WTC11 (cell line): ENCODE data around the gene IFNLR1.

ENCODE experiments used
- CBFB ChIP-seq: sonication (generic); formaldehyde crosslinking; IDR thresholded peaks from 2 replicates; pipeline ENCODE4 v1.8.1; 2022; ENCODE audit warnings: mild to moderate bottlenecking, low read depth, missing genetic modification reagents
- CREB1 ChIP-seq: sonication (generic); formaldehyde crosslinking; IDR thresholded peaks from 2 replicates; pipeline ENCODE4 v1.8.0; 2023; ENCODE audit warnings: mild to moderate bottlenecking, missing genetic modification reagents
- CREM ChIP-seq: sonication (generic); formaldehyde crosslinking; IDR thresholded peaks from 2 replicates; pipeline ENCODE4 v1.8.1; 2022; ENCODE audit warnings: mild to moderate bottlenecking, missing genetic modification reagents, moderate library complexity
- KAT7 ChIP-seq: sonication (generic); formaldehyde crosslinking; IDR thresholded peaks from 2 replicates; pipeline ENCODE4 v1.8.1; 2023; ENCODE audit warnings: missing genetic modification reagents, mild to moderate bottlenecking, borderline replicate concordance
- MYBL2 ChIP-seq: sonication (generic); formaldehyde crosslinking; IDR thresholded peaks from 2 replicates; pipeline ENCODE4 v1.8.1; 2023; ENCODE audit warnings: mild to moderate bottlenecking, moderate library complexity, missing genetic modification reagents
- PRRX2 ChIP-seq: fragments of 250-450 bp; sonication (Bioruptor Pico); IDR thresholded peaks from 2 replicates; pipeline ENCODE4 v1.8.0; 2021; ENCODE audit warnings: mild to moderate bottlenecking
- SMAD4 ChIP-seq: sonication (generic); formaldehyde crosslinking; IDR thresholded peaks from 2 replicates; pipeline ENCODE4 v1.8.0; 2022; ENCODE audit warnings: mild to moderate bottlenecking, missing genetic modification reagents
- TCF7 ChIP-seq: sonication (generic); formaldehyde crosslinking; IDR thresholded peaks from 2 replicates; pipeline ENCODE4 v1.8.0; 2022; ENCODE audit warnings: mild to moderate bottlenecking, low read depth, missing genetic modification reagents, moderate library complexity
- TF ChIP-seq, protein P1 (sequence below): fragments of 200-600 bp; IDR thresholded peaks from 2 replicates; pipeline ENCODE4 v1.8.0; 2022; ENCODE audit warnings: antibody characterized with exemption
- TF ChIP-seq, protein P2 (sequence below): sonication (generic); formaldehyde crosslinking; IDR thresholded peaks from 2 replicates; pipeline ENCODE4 v1.8.1; 2023; ENCODE audit warnings: mild to moderate bottlenecking, missing genetic modification reagents, moderate library complexity
- TF ChIP-seq, protein P3 (sequence below): sonication (generic); formaldehyde crosslinking; IDR thresholded peaks from 2 replicates; pipeline ENCODE4 v1.8.0; 2022; ENCODE audit warnings: mild to moderate bottlenecking, missing genetic modification reagents

DNA sequence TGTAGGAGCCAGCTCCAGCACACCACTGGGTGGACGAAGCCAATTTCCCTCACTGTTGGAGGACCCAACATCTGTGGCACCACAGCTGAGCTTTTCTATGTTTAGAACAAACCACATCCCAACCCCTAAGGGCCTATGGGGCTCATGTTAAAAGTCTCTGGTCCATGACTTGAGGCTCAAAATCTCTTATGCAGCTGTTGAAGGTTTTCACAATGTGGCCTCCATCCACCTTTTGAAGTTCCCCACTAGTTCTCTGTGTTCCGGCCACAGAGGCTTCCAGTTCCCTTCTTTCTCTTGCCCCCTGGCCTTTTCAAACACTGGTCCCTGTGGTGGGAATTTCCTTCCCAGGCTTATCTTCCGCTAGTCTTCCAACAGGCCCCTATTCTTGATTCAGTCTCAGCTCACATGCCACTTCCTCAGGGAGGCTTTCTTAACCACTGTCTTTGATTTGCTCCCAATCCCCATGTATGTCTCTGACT, 3.9 kb upstream of the IFNLR1 start:
- TF ChIP-seq TCF7 (CRISPR knock-in tag) (no peak), CREB1 (CRISPR knock-in tag) (no peak), KAT7 (CRISPR knock-in tag) (no peak), PRRX2 (CRISPR knock-in tag) (no peak), MYBL2 (CRISPR knock-in tag) (no peak), CBFB (CRISPR knock-in tag) (no peak), CREM (no peak), SMAD4 (no peak)
- TF ChIP-seq, protein P1, sequence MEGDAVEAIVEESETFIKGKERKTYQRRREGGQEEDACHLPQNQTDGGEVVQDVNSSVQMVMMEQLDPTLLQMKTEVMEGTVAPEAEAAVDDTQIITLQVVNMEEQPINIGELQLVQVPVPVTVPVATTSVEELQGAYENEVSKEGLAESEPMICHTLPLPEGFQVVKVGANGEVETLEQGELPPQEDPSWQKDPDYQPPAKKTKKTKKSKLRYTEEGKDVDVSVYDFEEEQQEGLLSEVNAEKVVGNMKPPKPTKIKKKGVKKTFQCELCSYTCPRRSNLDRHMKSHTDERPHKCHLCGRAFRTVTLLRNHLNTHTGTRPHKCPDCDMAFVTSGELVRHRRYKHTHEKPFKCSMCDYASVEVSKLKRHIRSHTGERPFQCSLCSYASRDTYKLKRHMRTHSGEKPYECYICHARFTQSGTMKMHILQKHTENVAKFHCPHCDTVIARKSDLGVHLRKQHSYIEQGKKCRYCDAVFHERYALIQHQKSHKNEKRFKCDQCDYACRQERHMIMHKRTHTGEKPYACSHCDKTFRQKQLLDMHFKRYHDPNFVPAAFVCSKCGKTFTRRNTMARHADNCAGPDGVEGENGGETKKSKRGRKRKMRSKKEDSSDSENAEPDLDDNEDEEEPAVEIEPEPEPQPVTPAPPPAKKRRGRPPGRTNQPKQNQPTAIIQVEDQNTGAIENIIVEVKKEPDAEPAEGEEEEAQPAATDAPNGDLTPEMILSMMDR = no peak
- TF ChIP-seq, protein P2, sequence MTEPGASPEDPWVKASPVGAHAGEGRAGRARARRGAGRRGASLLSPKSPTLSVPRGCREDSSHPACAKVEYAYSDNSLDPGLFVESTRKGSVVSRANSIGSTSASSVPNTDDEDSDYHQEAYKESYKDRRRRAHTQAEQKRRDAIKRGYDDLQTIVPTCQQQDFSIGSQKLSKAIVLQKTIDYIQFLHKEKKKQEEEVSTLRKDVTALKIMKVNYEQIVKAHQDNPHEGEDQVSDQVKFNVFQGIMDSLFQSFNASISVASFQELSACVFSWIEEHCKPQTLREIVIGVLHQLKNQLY = no peak
- TF ChIP-seq, protein P3, sequence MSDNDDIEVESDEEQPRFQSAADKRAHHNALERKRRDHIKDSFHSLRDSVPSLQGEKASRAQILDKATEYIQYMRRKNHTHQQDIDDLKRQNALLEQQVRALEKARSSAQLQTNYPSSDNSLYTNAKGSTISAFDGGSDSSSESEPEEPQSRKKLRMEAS (CRISPR knock-in tag) = no peak
